Measurements from ENCODE around the gene ZC2HC1C. TPM values are rescaled to one million over a fixed set of nuclear protein-coding genes. Genes with fewer than 3 reads are reported as not detected.
"Not testable (repeated sequence)": the region's sequence is repeated elsewhere in the genome, so short reads cannot be mapped to it uniquely, and the experiment has no call there.

ZC2HC1C gene
- polyA plus RNA-seq, 1 donor (not counting 4 experiments of a cell fraction or from before 2014, with no cell fraction given) = 0.68 TPM

- DNase-seq (ENCODE audit: low read depth, low spot score) (no peak), FAIRE-seq (no peak)
- Histone ChIP-seq H2AFZ (ENCODE audit: control insufficient read depth, low read length) (no peak overlapping the region), H3K9me3 (ENCODE audit: control insufficient read depth, low read depth, low read length) (no peaks in the 10 kb centered on the region), H3K36me3 (ENCODE audit: control insufficient read depth in 2 of 2, extremely low read depth in 1 of 2, insufficient read depth in 2 of 2, low read length in 2 of 2) (no peaks in the 10 kb centered on the region), H3K9ac (ENCODE audit: control insufficient read depth, extremely low read depth, insufficient read depth, low read length) (no peak overlapping the region), H3K79me2 (ENCODE audit: control insufficient read depth, insufficient read depth, low read length) (peaks cover 2% of the 10 kb centered on the region), H3K4me2 (ENCODE audit: control insufficient read depth, extremely low read depth, insufficient read depth, low read depth, low read length) (no peak overlapping the region), H3K27ac (ENCODE audit: control insufficient read depth, insufficient read depth, low read length) (no peak overlapping the region), H3K9me1 (ENCODE audit: control insufficient read depth, extremely low read depth, insufficient read depth, low read length) (no peaks in the 10 kb centered on the region), H3K27me3 (ENCODE audit: control insufficient read depth, extremely low read depth, insufficient read depth, low read length) (no peaks in the 10 kb centered on the region), H3K4me1 (ENCODE audit: control insufficient read depth, extremely low read depth, insufficient read depth, low read length) (peaks cover 31% of the 10 kb centered on the region), H3K4me3 (ENCODE audit: control insufficient read depth in 2 of 3, extremely low read depth in 1 of 3, insufficient read depth in 2 of 3, low read depth in 1 of 3, low read length in 3 of 3) (no peak overlapping the region), H4K20me1 (ENCODE audit: control insufficient read depth, extremely low read depth, insufficient read depth, low read length) (no peaks in the 10 kb centered on the region)
- TF ChIP-seq EZH2 (IDR thresholded peaks at IDR 0.05; ENCODE audit: low read length) (no peak), CTCF (optimal IDR thresholded peaks at IDR 0.05 in 1 of 3, IDR thresholded peaks at IDR 0.05 in 1 of 3, conservative IDR thresholded peaks at IDR 0.05 in 1 of 3; ENCODE audit: extremely low read depth in 1 of 3, insufficient read depth in 2 of 3, low read length in 3 of 3) (no peak)
- dilution Hi-C loops (cut with MboI; ENCODE audit: extremely low pct_ligation_motif_present, low sequenced_read_pairs) = no loop called here
Measured at GRCh38 chr14:75067212-75067611, 2.2 kb upstream of the ZC2HC1C start.

GRCh38 chr14:75067765-75068164, 1.7 kb upstream of the ZC2HC1C start:
- DNase-seq (ENCODE audit: low read depth, low spot score); H3K36me3 ChIP-seq (ENCODE audit: control insufficient read depth in 2 of 2, extremely low read depth in 1 of 2, insufficient read depth in 2 of 2, low read length in 2 of 2); dilution Hi-C loops (cut with MboI; ENCODE audit: extremely low pct_ligation_motif_present, low sequenced_read_pairs); FAIRE-seq; H3K9me3 ChIP-seq (ENCODE audit: control insufficient read depth, low read depth, low read length); H3K4me2 ChIP-seq (ENCODE audit: control insufficient read depth, extremely low read depth, insufficient read depth, low read depth, low read length); H3K27me3 ChIP-seq (ENCODE audit: control insufficient read depth, extremely low read depth, insufficient read depth, low read length); H3K9ac ChIP-seq (ENCODE audit: control insufficient read depth, extremely low read depth, insufficient read depth, low read length); H3K27ac ChIP-seq (ENCODE audit: control insufficient read depth, insufficient read depth, low read length); H3K4me3 ChIP-seq (ENCODE audit: control insufficient read depth in 2 of 3, extremely low read depth in 1 of 3, insufficient read depth in 2 of 3, low read depth in 1 of 3, low read length in 3 of 3); H3K79me2 ChIP-seq (ENCODE audit: control insufficient read depth, insufficient read depth, low read length); H2AFZ ChIP-seq (ENCODE audit: control insufficient read depth, low read length); H4K20me1 ChIP-seq (ENCODE audit: control insufficient read depth, extremely low read depth, insufficient read depth, low read length); H3K9me1 ChIP-seq (ENCODE audit: control insufficient read depth, extremely low read depth, insufficient read depth, low read length): not testable (repeated sequence)
- peaks cover 29% of the 10 kb centered on the region for H3K4me1 ChIP-seq (ENCODE audit: control insufficient read depth, extremely low read depth, insufficient read depth, low read length)
